Fibroblast of the conjunctiva (primary cell): ENCODE measurements around the gene SERHL2.
"Not testable (repeated sequence)": the region's sequence is repeated elsewhere in the genome, so short reads cannot be mapped to it uniquely, and the experiment has no call there.

ENCODE experiments used
- DNase-seq: peaks from one replicate; pipeline ENCODE4 v3.0.0-alpha.2; 2010; ENCODE audit warnings: low read depth

The SERHL2 gene

GRCh38 chr22:42574046-42574445, 20.3 kb downstream of the SERHL2 start:
- DNase-seq = not testable (repeated sequence)

GRCh38 chr22:42574468-42574867, 20.7 kb downstream of the SERHL2 start:
- DNase-seq = not testable (repeated sequence)

- DNase-seq = not testable (repeated sequence)
Measured at GRCh38 chr22:42575996-42576574, 22.3 kb downstream of the SERHL2 start.

- not testable (repeated sequence) for DNase-seq
Measured at GRCh38 chr22:42577141-42577540, 23.4 kb downstream of the SERHL2 start.

GRCh38 chr22:42577623-42578240, 24.0 kb downstream of the SERHL2 start:
- no peak for DNase-seq

- DNase-seq = not testable (repeated sequence)
Measured at GRCh38 chr22:42580040-42580439, 26.3 kb downstream of the SERHL2 start.

- not testable (repeated sequence) for DNase-seq
Measured at GRCh38 chr22:42581194-42581761, 27.5 kb downstream of the SERHL2 start.

- DNase-seq = peak; percentile 26
Measured at GRCh38 chr22:42581762-42582716, 28.3 kb downstream of the SERHL2 start.

GRCh38 chr22:42582987-42583386, 29.2 kb downstream of the SERHL2 start:
- no peak for DNase-seq

GRCh38 chr22:42584364-42584940, 30.7 kb downstream of the SERHL2 start:
- DNase-seq = no peak

GRCh38 chr22:42585096-42585495, 31.3 kb downstream of the SERHL2 start:
- no peak for DNase-seq

GRCh38 chr22:42586381-42586780, 32.6 kb downstream of the SERHL2 start:
- no peak for DNase-seq

GRCh38 chr22:42587588-42588175, 33.9 kb downstream of the SERHL2 start:
- DNase-seq = no peak

- DNase-seq = no peak
Measured at GRCh38 chr22:42591987-42592386, 38.2 kb downstream of the SERHL2 start.

GRCh38 chr22:42595434-42595833, 41.7 kb downstream of the SERHL2 start:
- no peak for DNase-seq

- DNase-seq = no peak
Measured at GRCh38 chr22:42596336-42596735, 42.6 kb downstream of the SERHL2 start.

GRCh38 chr22:42596863-42597530, 43.2 kb downstream of the SERHL2 start:
- no peak for DNase-seq

GRCh38 chr22:42601879-42602465, 48.2 kb downstream of the SERHL2 start:
- no peak for DNase-seq

- DNase-seq = no peak
Measured at GRCh38 chr22:42602470-42602869, 48.7 kb downstream of the SERHL2 start.

GRCh38 chr22:42603427-42603826, 49.7 kb downstream of the SERHL2 start:
- no peak for DNase-seq

- DNase-seq = no peak
Measured at GRCh38 chr22:42604403-42604802, 50.6 kb downstream of the SERHL2 start.
